ENCODE measurements around the gene PPP6R3. TPM values are rescaled to one million over a fixed set of nuclear protein-coding genes. Genes with fewer than 3 reads are reported as not detected.

Gene PPP6R3
- total RNA-seq, 2 donors from 2014 or later, result 95.0 to 103 TPM

- Histone ChIP-seq H3K27ac (no peak overlapping the region), H3K9ac (ENCODE audit: low read depth in 2 of 2, low read length in 2 of 2) (no peak overlapping the region), H3K9me3 (no peaks in the 10 kb centered on the region), H3K4me3 (no peak overlapping the region), H3K4me1 (peaks cover 16% of the 10 kb centered on the region), H3K27me3 (no peaks in the 10 kb centered on the region), H3K36me3 (no peaks in the 10 kb centered on the region)
- no peak for DNase-seq
- TF ChIP-seq, protein P1, sequence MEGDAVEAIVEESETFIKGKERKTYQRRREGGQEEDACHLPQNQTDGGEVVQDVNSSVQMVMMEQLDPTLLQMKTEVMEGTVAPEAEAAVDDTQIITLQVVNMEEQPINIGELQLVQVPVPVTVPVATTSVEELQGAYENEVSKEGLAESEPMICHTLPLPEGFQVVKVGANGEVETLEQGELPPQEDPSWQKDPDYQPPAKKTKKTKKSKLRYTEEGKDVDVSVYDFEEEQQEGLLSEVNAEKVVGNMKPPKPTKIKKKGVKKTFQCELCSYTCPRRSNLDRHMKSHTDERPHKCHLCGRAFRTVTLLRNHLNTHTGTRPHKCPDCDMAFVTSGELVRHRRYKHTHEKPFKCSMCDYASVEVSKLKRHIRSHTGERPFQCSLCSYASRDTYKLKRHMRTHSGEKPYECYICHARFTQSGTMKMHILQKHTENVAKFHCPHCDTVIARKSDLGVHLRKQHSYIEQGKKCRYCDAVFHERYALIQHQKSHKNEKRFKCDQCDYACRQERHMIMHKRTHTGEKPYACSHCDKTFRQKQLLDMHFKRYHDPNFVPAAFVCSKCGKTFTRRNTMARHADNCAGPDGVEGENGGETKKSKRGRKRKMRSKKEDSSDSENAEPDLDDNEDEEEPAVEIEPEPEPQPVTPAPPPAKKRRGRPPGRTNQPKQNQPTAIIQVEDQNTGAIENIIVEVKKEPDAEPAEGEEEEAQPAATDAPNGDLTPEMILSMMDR (IDR thresholded peaks at IDR 0.05), result no peak
- intact Hi-C loops (cut with DNase I), result no loop called here
Observed at GRCh38 chr11:68480193-68480592, 19.6 kb downstream of the PPP6R3 start.

DNA sequence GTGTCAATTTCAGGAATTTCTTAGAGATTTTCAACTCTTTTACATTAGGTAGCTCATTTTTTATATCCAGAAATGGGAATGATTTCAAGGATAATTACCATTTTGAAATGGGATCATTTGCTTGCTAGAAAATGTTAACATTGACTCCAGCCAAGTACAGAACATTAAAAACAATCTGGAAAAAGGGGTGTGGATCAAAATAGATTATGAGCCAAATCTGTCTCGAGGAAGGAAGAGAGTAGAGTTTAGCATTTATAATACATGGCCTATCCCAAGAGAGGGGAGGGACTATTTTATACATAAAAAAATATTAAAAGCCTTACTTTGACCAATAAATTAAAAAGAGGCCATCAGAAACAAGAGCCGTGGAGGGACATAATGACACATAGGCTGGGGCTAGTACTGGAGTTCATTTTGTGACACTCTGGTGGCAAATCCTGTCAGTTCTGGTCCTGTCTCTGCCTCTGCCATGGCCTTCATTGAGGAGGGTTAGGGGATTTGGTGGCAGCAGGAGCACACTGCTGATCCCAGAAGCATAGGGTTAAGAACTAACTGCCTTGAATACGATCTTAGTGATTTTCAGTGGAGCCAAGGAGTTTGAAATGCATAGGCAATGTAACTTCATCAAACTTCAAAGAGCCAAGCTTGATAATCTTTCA is 20.4 kb downstream of the PPP6R3 start:
- Histone ChIP-seq H3K36me3 (no peaks in the 10 kb centered on the region), H3K4me3 (no peak overlapping the region), H3K4me1 (peaks cover 16% of the 10 kb centered on the region), H3K9me3 (no peaks in the 10 kb centered on the region), H3K27me3 (no peaks in the 10 kb centered on the region), H3K9ac (ENCODE audit: low read depth in 2 of 2, low read length in 2 of 2) (peak overlapping the region in 1 of 2 donors; percentile 26), H3K27ac (no peak overlapping the region)
- intact Hi-C loops (cut with DNase I), result no loop called here
- TF ChIP-seq, protein P1 (IDR thresholded peaks at IDR 0.05), result no peak
- no peak for DNase-seq

- Histone ChIP-seq H3K9me3 (no peaks in the 10 kb centered on the region), H3K27me3 (no peaks in the 10 kb centered on the region), H3K4me3 (no peak overlapping the region), H3K27ac (no peak overlapping the region), H3K36me3 (no peaks in the 10 kb centered on the region), H3K4me1 (peaks cover 16% of the 10 kb centered on the region), H3K9ac (ENCODE audit: low read depth in 2 of 2, low read length in 2 of 2) (peak overlapping the region in 1 of 2 donors; percentile 26)
- TF ChIP-seq, protein P1 (IDR thresholded peaks at IDR 0.05), result no peak
- intact Hi-C loops (cut with DNase I), result no loop called here
- no peak for DNase-seq
Observed at GRCh38 chr11:68481579-68482240, 21.2 kb downstream of the PPP6R3 start.

DNA sequence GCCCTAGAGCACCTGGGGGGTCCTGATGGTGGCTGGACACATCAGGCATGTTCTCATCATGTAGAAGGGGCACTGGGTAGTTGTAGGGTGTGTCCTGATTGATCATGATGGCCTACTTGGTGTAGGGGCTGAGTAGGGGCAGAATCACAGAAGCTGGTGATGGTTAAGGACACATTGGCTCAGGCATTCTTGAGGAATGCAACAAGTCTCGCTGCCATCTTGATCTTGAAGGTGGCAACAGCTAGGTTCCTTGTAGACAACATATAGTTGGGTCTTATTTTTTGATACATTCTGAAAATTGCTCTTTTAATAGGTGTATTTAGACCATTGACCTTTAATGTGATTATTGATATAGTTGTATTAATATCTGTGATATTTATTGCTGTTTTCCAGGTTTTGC is 28.1 kb downstream of the PPP6R3 start:
- intact Hi-C loops (cut with DNase I), result no loop called here
- H3K4me1 ChIP-seq, result no peaks in the 10 kb centered on the region

GRCh38 chr11:68495220-68495729 is 34.7 kb downstream of the PPP6R3 start:
- Histone ChIP-seq H3K4me1 (peaks cover 13% of the 10 kb centered on the region), H3K36me3 (no peaks in the 10 kb centered on the region), H3K27me3 (no peaks in the 10 kb centered on the region), H3K27ac (no peak overlapping the region), H3K9ac (ENCODE audit: low read depth in 2 of 2, low read length in 2 of 2) (no peak overlapping the region), H3K4me3 (no peak overlapping the region), H3K9me3 (no peaks in the 10 kb centered on the region)
- intact Hi-C loops (cut with DNase I), result no loop called here
- no peak for DNase-seq
- TF ChIP-seq, protein P1 (IDR thresholded peaks at IDR 0.05), result no peak

More for the DNA sequence above, 28.1 kb downstream of the PPP6R3 start:
- Histone ChIP-seq H3K36me3 (no peaks in the 10 kb centered on the region), H3K4me3 (no peak overlapping the region), H3K9ac (ENCODE audit: low read depth in 2 of 2, low read length in 2 of 2) (no peak overlapping the region), H3K9me3 (no peaks in the 10 kb centered on the region), H3K27me3 (no peaks in the 10 kb centered on the region), H3K27ac (no peak overlapping the region)
- DNase-seq, result no peak
- TF ChIP-seq, protein P1 (IDR thresholded peaks at IDR 0.05), result no peak
